HepG2 (cell line): ENCODE results near the gene SENP6. TPM values are rescaled to one million over a fixed set of nuclear protein-coding genes. Genes with fewer than 3 reads are reported as not detected.

Experiments
- BRD4 ChIP-seq: sonication (generic); formaldehyde crosslinking; IDR thresholded peaks from 2 replicates; pipeline ENCODE4 v1.4.0; 2020; ENCODE audit warnings: missing genetic modification reagents
- CC2D1A ChIP-seq: sonication (generic); formaldehyde crosslinking; IDR thresholded peaks from 2 replicates; pipeline ENCODE4 v1.8.1; 2023; ENCODE audit warnings: mild to moderate bottlenecking, missing genetic modification reagents
- ELF3 ChIP-seq: IDR thresholded peaks from 2 replicates; pipeline ENCODE4 v1.6.1; 2016; ENCODE audit warnings: missing genetic modification reagents, missing compliant biosample characterization
- KDM5B ChIP-seq: sonication (generic); formaldehyde crosslinking; IDR thresholded peaks from 2 replicates; pipeline ENCODE4 v1.4.0; 2020; ENCODE audit warnings: missing genetic modification reagents, mild to moderate bottlenecking, borderline replicate concordance
- NR2F1 ChIP-seq, 2 experiments: fragments of 450-650 bp in 1 of 2; formaldehyde crosslinking in 1 of 2; IDR thresholded peaks; 2 replicates each; pipeline versions ENCODE4 v1.5.0 to v1.6.1; 2016 to 2020; ENCODE audit warnings: mild to moderate bottlenecking in 1 of 2, missing compliant biosample characterization in 1 of 2, missing genetic modification reagents in 1 of 2, moderate library complexity in 1 of 2
- RBM39 ChIP-seq: fragments of 200-400 bp; formaldehyde crosslinking; IDR thresholded peaks from one replicate; pipeline ENCODE4 v1.6.1; 2018; ENCODE audit warnings: antibody characterized with exemption, mild to moderate bottlenecking, low read depth, low read length; ENCODE audit not compliant: poor library complexity, severe bottlenecking
- TARDBP ChIP-seq: sonication (generic); formaldehyde crosslinking; IDR thresholded peaks from 2 replicates; pipeline ENCODE4 v1.8.0; 2022; ENCODE audit warnings: mild to moderate bottlenecking, missing genetic modification reagents
- TBL1XR1 ChIP-seq: fragments of 150-350 bp; IDR thresholded peaks from 2 replicates; pipeline ENCODE4 v1.6.1; 2014; ENCODE audit warnings: borderline replicate concordance, low read length; ENCODE audit not compliant: partially characterized antibody
- ZFP41 ChIP-seq: sonication (generic); formaldehyde crosslinking; IDR thresholded peaks from 2 replicates; pipeline ENCODE4 v1.4.0; 2020; ENCODE audit warnings: mild to moderate bottlenecking, missing genetic modification reagents, borderline replicate concordance
- ZNF224 ChIP-seq: sonication (generic); formaldehyde crosslinking; IDR thresholded peaks from 2 replicates; pipeline ENCODE4 v1.5.0; 2020; ENCODE audit warnings: mild to moderate bottlenecking, missing genetic modification reagents
- ZNF441 ChIP-seq: sonication (generic); formaldehyde crosslinking; IDR thresholded peaks from 2 replicates; pipeline ENCODE4 v1.7.0; 2021; ENCODE audit warnings: missing genetic modification reagents, borderline replicate concordance
- ZNF563 ChIP-seq: sonication (generic); formaldehyde crosslinking; IDR thresholded peaks from 2 replicates; pipeline ENCODE4 v1.8.0; 2022; ENCODE audit warnings: mild to moderate bottlenecking, moderate library complexity, missing genetic modification reagents
- polyA plus RNA-seq, 8 experiments: library from polyadenylated mRNA; depleted of rRNA in 3 of 8; stranded (reverse) in 7 of 8; unstranded in 1 of 8; fragments of >200 nt; fragmentation: Illumina TruSeq in 4 of 8; extraction: Trizol in 4 of 8; gene quantifications; 2 replicates each; pipeline versions ENCODE4 v1.2.1 to v1.2.3, GENCODE V29; 2011 to 2016; ENCODE audit warnings: low read depth in 4 of 8, missing spikeins in 1 of 8, mixed read lengths in 1 of 8; ENCODE audit not compliant: insufficient read depth in 1 of 8
- total RNA-seq, 5 experiments: library from RNA; depleted of rRNA; stranded (reverse); fragments of >200 nt; fragmentation: Illumina TruSeq; extraction: Trizol; gene quantifications; 2 replicates each; pipeline ENCODE4 v1.2.3, GENCODE V29; 2016; ENCODE audit warnings: low read depth in 1 of 5
- TF ChIP-seq, protein P1 (sequence below): sonication (generic); formaldehyde crosslinking; IDR thresholded peaks from 2 replicates; pipeline ENCODE4 v1.4.0; 2020; ENCODE audit warnings: low read depth, mild to moderate bottlenecking, missing genetic modification reagents
- TF ChIP-seq, protein P2 (sequence below): IDR thresholded peaks from 2 replicates; pipeline ENCODE4 v1.6.1; 2016; ENCODE audit warnings: mild to moderate bottlenecking, missing biosample characterization, missing genetic modification reagents
- TF ChIP-seq, protein P3 (sequence below): IDR thresholded peaks from 2 replicates; pipeline ENCODE4 v1.6.1; 2018; ENCODE audit warnings: missing genetic modification reagents, mild to moderate bottlenecking, missing compliant biosample characterization
- TF ChIP-seq, protein P4 (sequence below): sonication (generic); formaldehyde crosslinking; IDR thresholded peaks from 2 replicates; pipeline ENCODE4 v1.5.1; 2020; ENCODE audit warnings: missing genetic modification reagents, mild to moderate bottlenecking, borderline replicate concordance
- TF ChIP-seq, protein P5 (sequence below): sonication (generic); formaldehyde crosslinking; IDR thresholded peaks from 2 replicates; pipeline ENCODE4 v1.8.0; 2022; ENCODE audit warnings: low read depth, missing genetic modification reagents
- TF ChIP-seq, protein P6 (sequence below): sonication (generic); formaldehyde crosslinking; IDR thresholded peaks from 2 replicates; pipeline ENCODE4 v1.5.0; 2020; ENCODE audit warnings: missing genetic modification reagents
- TF ChIP-seq, protein P7 (sequence below): sonication (generic); formaldehyde crosslinking; IDR thresholded peaks from 2 replicates; pipeline ENCODE4 v1.9.0; 2022; ENCODE audit warnings: missing genetic modification reagents, mild to moderate bottlenecking, borderline replicate concordance

SENP6 gene
- total and polyA plus RNA-seq, 2 of the 13 experiments (the other 11 are each of a cell fraction or from before 2014, with no cell fraction given): 21.9 to 50.1 TPM

DNA sequence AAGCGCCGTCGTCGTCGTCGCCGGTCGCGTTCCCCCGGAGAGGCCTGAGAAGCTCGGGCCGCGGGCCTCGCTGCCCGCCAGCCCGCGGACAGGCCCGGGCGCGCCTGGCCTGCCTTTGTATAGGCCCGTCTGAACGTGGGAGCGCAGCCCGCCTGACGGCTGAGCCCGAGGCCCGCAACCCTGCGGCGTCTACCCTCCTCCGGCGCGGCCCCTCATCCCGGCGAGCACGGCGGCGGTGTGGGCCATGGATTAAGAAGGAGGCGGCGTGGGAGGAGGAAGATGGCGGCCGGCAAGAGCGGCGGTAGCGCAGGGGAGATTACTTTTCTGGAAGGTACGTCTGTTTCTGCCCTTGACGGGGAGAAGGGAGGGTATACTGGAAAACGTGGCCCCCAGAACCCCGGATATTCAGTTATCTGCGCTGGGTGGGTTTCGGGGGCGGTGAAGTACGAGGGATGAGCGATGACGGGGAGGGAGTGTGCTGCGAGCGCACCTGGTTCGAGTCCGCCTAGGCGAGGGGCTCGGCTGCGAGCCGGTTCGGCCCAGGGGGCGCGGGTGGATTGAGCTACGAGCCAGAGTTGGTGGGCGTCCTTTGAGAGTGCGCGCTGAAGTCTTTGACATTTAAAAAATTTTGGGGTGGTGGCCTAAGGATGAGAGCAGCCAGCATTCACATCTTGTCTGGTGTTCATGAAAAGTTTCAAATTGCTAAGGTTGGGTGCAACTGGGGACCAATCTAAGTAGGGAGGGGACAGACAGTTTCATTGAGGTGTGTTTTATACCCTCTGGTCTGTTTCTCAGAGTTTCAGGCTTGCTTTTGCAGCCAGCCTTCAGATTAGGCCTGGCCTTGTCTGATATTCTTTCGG lies 796 bp downstream of the SENP6 start (continued):
- peak; percentile 57; the same call in 1 of the 2 replicates for TF ChIP-seq KDM5B (CRISPR knock-in tag)
- TF ChIP-seq, protein P1, sequence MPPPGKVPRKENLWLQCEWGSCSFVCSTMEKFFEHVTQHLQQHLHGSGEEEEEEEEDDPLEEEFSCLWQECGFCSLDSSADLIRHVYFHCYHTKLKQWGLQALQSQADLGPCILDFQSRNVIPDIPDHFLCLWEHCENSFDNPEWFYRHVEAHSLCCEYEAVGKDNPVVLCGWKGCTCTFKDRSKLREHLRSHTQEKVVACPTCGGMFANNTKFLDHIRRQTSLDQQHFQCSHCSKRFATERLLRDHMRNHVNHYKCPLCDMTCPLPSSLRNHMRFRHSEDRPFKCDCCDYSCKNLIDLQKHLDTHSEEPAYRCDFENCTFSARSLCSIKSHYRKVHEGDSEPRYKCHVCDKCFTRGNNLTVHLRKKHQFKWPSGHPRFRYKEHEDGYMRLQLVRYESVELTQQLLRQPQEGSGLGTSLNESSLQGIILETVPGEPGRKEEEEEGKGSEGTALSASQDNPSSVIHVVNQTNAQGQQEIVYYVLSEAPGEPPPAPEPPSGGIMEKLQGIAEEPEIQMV: 0 out of 2 replicates have a peak, but pooled peaks have one; percentile 27
- TF ChIP-seq, protein P2, sequence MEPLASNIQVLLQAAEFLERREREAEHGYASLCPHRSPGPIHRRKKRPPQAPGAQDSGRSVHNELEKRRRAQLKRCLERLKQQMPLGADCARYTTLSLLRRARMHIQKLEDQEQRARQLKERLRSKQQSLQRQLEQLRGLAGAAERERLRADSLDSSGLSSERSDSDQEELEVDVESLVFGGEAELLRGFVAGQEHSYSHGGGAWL (CRISPR knock-in tag): 0 out of 2 replicates have a peak, but pooled peaks have one; percentile 63
- TF ChIP-seq BRD4 (CRISPR knock-in tag): no peak; the same call in 1 of the 2 replicates
- peak; percentile 35 for TF ChIP-seq RBM39
- TF ChIP-seq, protein P3, sequence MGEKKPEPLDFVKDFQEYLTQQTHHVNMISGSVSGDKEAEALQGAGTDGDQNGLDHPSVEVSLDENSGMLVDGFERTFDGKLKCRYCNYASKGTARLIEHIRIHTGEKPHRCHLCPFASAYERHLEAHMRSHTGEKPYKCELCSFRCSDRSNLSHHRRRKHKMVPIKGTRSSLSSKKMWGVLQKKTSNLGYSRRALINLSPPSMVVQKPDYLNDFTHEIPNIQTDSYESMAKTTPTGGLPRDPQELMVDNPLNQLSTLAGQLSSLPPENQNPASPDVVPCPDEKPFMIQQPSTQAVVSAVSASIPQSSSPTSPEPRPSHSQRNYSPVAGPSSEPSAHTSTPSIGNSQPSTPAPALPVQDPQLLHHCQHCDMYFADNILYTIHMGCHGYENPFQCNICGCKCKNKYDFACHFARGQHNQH (CRISPR knock-in tag): no peak
- TF ChIP-seq CC2D1A (CRISPR knock-in tag): no peak
- TF ChIP-seq ELF3 (CRISPR knock-in tag): no peak
- TF ChIP-seq ZNF441: no peak
- TF ChIP-seq NR2F1 (CRISPR knock-in tag; IDR thresholded peaks at IDR 0.05): no peak
- TF ChIP-seq, protein P4, sequence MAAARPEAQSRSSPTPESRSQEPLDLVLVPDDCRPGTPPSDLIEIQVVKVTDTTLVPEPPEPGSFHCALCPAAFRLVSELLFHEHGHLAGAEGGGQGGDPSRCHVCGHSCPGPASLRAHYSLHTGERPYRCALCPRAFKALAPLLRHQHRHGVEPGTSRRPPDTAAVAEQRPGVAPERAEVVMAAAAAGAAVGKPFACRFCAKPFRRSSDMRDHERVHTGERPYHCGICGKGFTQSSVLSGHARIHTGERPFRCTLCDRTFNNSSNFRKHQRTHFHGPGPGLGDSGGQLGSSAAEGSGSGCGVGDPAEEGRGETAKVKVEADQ (CRISPR knock-in tag): peak; percentile 86; the same call in 1 of the 2 replicates
- no peak for TF ChIP-seq ZNF224 (CRISPR knock-in tag)
- TF ChIP-seq, protein P5, sequence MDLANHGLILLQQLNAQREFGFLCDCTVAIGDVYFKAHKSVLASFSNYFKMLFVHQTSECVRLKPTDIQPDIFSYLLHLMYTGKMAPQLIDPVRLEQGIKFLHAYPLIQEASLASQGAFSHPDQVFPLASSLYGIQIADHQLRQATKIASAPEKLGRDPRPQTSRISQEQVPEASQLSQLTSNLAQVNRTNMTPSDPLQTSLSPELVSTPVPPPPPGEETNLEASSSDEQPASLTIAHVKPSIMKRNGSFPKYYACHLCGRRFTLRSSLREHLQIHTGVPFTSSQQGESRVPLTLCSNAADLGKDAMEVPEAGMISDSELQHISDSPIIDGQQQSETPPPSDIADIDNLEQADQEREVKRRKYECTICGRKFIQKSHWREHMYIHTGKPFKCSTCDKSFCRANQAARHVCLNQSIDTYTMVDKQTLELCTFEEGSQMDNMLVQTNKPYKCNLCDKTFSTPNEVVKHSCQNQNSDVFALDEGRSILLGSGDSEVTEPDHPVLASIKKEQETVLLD (CRISPR knock-in tag): no peak
- no peak for TF ChIP-seq ZFP41 (CRISPR knock-in tag)
- TF ChIP-seq TBL1XR1: no peak
- TF ChIP-seq, protein P6, sequence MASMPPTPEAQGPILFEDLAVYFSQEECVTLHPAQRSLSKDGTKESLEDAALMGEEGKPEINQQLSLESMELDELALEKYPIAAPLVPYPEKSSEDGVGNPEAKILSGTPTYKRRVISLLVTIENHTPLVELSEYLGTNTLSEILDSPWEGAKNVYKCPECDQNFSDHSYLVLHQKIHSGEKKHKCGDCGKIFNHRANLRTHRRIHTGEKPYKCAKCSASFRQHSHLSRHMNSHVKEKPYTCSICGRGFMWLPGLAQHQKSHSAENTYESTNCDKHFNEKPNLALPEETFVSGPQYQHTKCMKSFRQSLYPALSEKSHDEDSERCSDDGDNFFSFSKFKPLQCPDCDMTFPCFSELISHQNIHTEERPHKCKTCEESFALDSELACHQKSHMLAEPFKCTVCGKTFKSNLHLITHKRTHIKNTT: no peak
- TF ChIP-seq TARDBP (CRISPR knock-in tag): no peak
- TF ChIP-seq, protein P7, sequence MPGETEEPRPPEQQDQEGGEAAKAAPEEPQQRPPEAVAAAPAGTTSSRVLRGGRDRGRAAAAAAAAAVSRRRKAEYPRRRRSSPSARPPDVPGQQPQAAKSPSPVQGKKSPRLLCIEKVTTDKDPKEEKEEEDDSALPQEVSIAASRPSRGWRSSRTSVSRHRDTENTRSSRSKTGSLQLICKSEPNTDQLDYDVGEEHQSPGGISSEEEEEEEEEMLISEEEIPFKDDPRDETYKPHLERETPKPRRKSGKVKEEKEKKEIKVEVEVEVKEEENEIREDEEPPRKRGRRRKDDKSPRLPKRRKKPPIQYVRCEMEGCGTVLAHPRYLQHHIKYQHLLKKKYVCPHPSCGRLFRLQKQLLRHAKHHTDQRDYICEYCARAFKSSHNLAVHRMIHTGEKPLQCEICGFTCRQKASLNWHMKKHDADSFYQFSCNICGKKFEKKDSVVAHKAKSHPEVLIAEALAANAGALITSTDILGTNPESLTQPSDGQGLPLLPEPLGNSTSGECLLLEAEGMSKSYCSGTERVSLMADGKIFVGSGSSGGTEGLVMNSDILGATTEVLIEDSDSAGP (CRISPR knock-in tag): peak; percentile 89
- peak; percentile 65; the same call in 1 of the 2 replicates for TF ChIP-seq ZNF563
